ENCODE measurements around the gene HNF1B.

HNF1B gene

GRCh38 chr17:37678036-37678435 is 66.8 kb downstream of the HNF1B start:
- Histone ChIP-seq H3K4me1 (ENCODE audit: insufficient read depth, low read length) (no peaks in the 10 kb centered on the region), H3K9ac (ENCODE audit: low read length) (no peak overlapping the region), H3K27ac (ENCODE audit: low read depth, low read length) (no peak overlapping the region)

GRCh38 chr17:37677021-37677420 is 67.8 kb downstream of the HNF1B start:
- H3K27ac ChIP-seq (ENCODE audit: low read depth, low read length): no peak overlapping the region
- no peak overlapping the region for H3K9ac ChIP-seq (ENCODE audit: low read length)
- H3K9me3 ChIP-seq (ENCODE audit: low read length): no peaks in the 10 kb centered on the region
- no peaks in the 10 kb centered on the region for H3K36me3 ChIP-seq (ENCODE audit: insufficient read depth, low read length)
- no peaks in the 10 kb centered on the region for H3K27me3 ChIP-seq (ENCODE audit: control insufficient read depth in 1 of 2, insufficient read depth in 2 of 2, low read length in 2 of 2)
- H3K4me1 ChIP-seq (ENCODE audit: insufficient read depth, low read length): no peaks in the 10 kb centered on the region
- H3K4me3 ChIP-seq (ENCODE audit: low read depth in 1 of 2, low read length in 2 of 2): no peak overlapping the region

More at GRCh38 chr17:37678036-37678435, 66.8 kb downstream of the HNF1B start:
- no peak overlapping the region for H3K4me3 ChIP-seq (ENCODE audit: low read depth in 1 of 2, low read length in 2 of 2)
- no peaks in the 10 kb centered on the region for H3K9me3 ChIP-seq (ENCODE audit: low read length)
- no peaks in the 10 kb centered on the region for H3K36me3 ChIP-seq (ENCODE audit: insufficient read depth, low read length)
- no peaks in the 10 kb centered on the region for H3K27me3 ChIP-seq (ENCODE audit: control insufficient read depth in 1 of 2, insufficient read depth in 2 of 2, low read length in 2 of 2)

- H3K4me3 ChIP-seq (ENCODE audit: low read depth in 1 of 2, low read length in 2 of 2): no peak overlapping the region
Observed at GRCh38 chr17:37676115-37676925, 68.5 kb downstream of the HNF1B start.

GRCh38 chr17:37674511-37674910 is 70.3 kb downstream of the HNF1B start:
- H3K4me1 ChIP-seq (ENCODE audit: insufficient read depth, low read length): no peaks in the 10 kb centered on the region
- no peaks in the 10 kb centered on the region for H3K9me3 ChIP-seq (ENCODE audit: low read length)
- H3K9ac ChIP-seq (ENCODE audit: low read length): no peak overlapping the region
- no peak overlapping the region for H3K27ac ChIP-seq (ENCODE audit: low read depth, low read length)
- H3K36me3 ChIP-seq (ENCODE audit: insufficient read depth, low read length): no peaks in the 10 kb centered on the region
- H3K27me3 ChIP-seq (ENCODE audit: control insufficient read depth in 1 of 2, insufficient read depth in 2 of 2, low read length in 2 of 2): no peaks in the 10 kb centered on the region
- no peak overlapping the region for H3K4me3 ChIP-seq (ENCODE audit: low read depth in 1 of 2, low read length in 2 of 2)

More at GRCh38 chr17:37676115-37676925, 68.5 kb downstream of the HNF1B start:
- H3K4me1 ChIP-seq (ENCODE audit: insufficient read depth, low read length): no peaks in the 10 kb centered on the region
- no peaks in the 10 kb centered on the region for H3K9me3 ChIP-seq (ENCODE audit: low read length)
- H3K9ac ChIP-seq (ENCODE audit: low read length): no peak overlapping the region
- H3K27me3 ChIP-seq (ENCODE audit: control insufficient read depth in 1 of 2, insufficient read depth in 2 of 2, low read length in 2 of 2): no peaks in the 10 kb centered on the region
- no peak overlapping the region for H3K27ac ChIP-seq (ENCODE audit: low read depth, low read length)
- H3K36me3 ChIP-seq (ENCODE audit: insufficient read depth, low read length): no peaks in the 10 kb centered on the region

GRCh38 chr17:37673386-37673785 is 71.5 kb downstream of the HNF1B start:
- no peaks in the 10 kb centered on the region for H3K36me3 ChIP-seq (ENCODE audit: insufficient read depth, low read length)
- H3K9me3 ChIP-seq (ENCODE audit: low read length): no peaks in the 10 kb centered on the region
- H3K27ac ChIP-seq (ENCODE audit: low read depth, low read length): no peak overlapping the region
- no peak overlapping the region for H3K4me3 ChIP-seq (ENCODE audit: low read depth in 1 of 2, low read length in 2 of 2)
- H3K9ac ChIP-seq (ENCODE audit: low read length): no peak overlapping the region
- no peaks in the 10 kb centered on the region for H3K4me1 ChIP-seq (ENCODE audit: insufficient read depth, low read length)
- no peaks in the 10 kb centered on the region for H3K27me3 ChIP-seq (ENCODE audit: control insufficient read depth in 1 of 2, insufficient read depth in 2 of 2, low read length in 2 of 2)

- no peaks in the 10 kb centered on the region for H3K4me1 ChIP-seq (ENCODE audit: insufficient read depth, low read length)
- no peak overlapping the region for H3K4me3 ChIP-seq (ENCODE audit: low read depth in 1 of 2, low read length in 2 of 2)
- H3K9me3 ChIP-seq (ENCODE audit: low read length): no peaks in the 10 kb centered on the region
- H3K9ac ChIP-seq (ENCODE audit: low read length): no peak overlapping the region
- no peak overlapping the region for H3K27ac ChIP-seq (ENCODE audit: low read depth, low read length)
- no peaks in the 10 kb centered on the region for H3K27me3 ChIP-seq (ENCODE audit: control insufficient read depth in 1 of 2, insufficient read depth in 2 of 2, low read length in 2 of 2)
- H3K36me3 ChIP-seq (ENCODE audit: insufficient read depth, low read length): no peaks in the 10 kb centered on the region
Observed at GRCh38 chr17:37672548-37673078, 72.2 kb downstream of the HNF1B start.

GRCh38 chr17:37671824-37672547 is 72.9 kb downstream of the HNF1B start:
- Histone ChIP-seq H3K9me3 (ENCODE audit: low read length) (no peaks in the 10 kb centered on the region), H3K27me3 (ENCODE audit: control insufficient read depth in 1 of 2, insufficient read depth in 2 of 2, low read length in 2 of 2) (no peaks in the 10 kb centered on the region), H3K27ac (ENCODE audit: low read depth, low read length) (no peak overlapping the region), H3K4me3 (ENCODE audit: low read depth in 1 of 2, low read length in 2 of 2) (no peak overlapping the region), H3K9ac (ENCODE audit: low read length) (no peak overlapping the region), H3K36me3 (ENCODE audit: insufficient read depth, low read length) (no peaks in the 10 kb centered on the region), H3K4me1 (ENCODE audit: insufficient read depth, low read length) (no peaks in the 10 kb centered on the region)

- no peaks in the 10 kb centered on the region for H3K27me3 ChIP-seq (ENCODE audit: control insufficient read depth in 1 of 2, insufficient read depth in 2 of 2, low read length in 2 of 2)
- H3K9ac ChIP-seq (ENCODE audit: low read length): no peak overlapping the region
- H3K9me3 ChIP-seq (ENCODE audit: low read length): no peaks in the 10 kb centered on the region
- no peaks in the 10 kb centered on the region for H3K4me1 ChIP-seq (ENCODE audit: insufficient read depth, low read length)
- no peak overlapping the region for H3K4me3 ChIP-seq (ENCODE audit: low read depth in 1 of 2, low read length in 2 of 2)
- H3K36me3 ChIP-seq (ENCODE audit: insufficient read depth, low read length): no peaks in the 10 kb centered on the region
- H3K27ac ChIP-seq (ENCODE audit: low read depth, low read length): no peak overlapping the region
Observed at GRCh38 chr17:37671028-37671823, 73.6 kb downstream of the HNF1B start.

- Histone ChIP-seq H3K9ac (ENCODE audit: low read length) (no peak overlapping the region), H3K4me3 (ENCODE audit: low read depth in 1 of 2, low read length in 2 of 2) (no peak overlapping the region), H3K9me3 (ENCODE audit: low read length) (no peaks in the 10 kb centered on the region), H3K36me3 (ENCODE audit: insufficient read depth, low read length) (no peaks in the 10 kb centered on the region), H3K4me1 (ENCODE audit: insufficient read depth, low read length) (no peaks in the 10 kb centered on the region), H3K27me3 (ENCODE audit: control insufficient read depth in 1 of 2, insufficient read depth in 2 of 2, low read length in 2 of 2) (no peaks in the 10 kb centered on the region), H3K27ac (ENCODE audit: low read depth, low read length) (no peak overlapping the region)
Observed at GRCh38 chr17:37667039-37667438, 77.8 kb downstream of the HNF1B start.

GRCh38 chr17:37664214-37664613 is 80.6 kb downstream of the HNF1B start:
- Histone ChIP-seq H3K4me3 (ENCODE audit: low read depth in 1 of 2, low read length in 2 of 2) (no peak overlapping the region), H3K9me3 (ENCODE audit: low read length) (no peaks in the 10 kb centered on the region), H3K4me1 (ENCODE audit: insufficient read depth, low read length) (no peaks in the 10 kb centered on the region), H3K9ac (ENCODE audit: low read length) (no peak overlapping the region), H3K36me3 (ENCODE audit: insufficient read depth, low read length) (no peaks in the 10 kb centered on the region), H3K27ac (ENCODE audit: low read depth, low read length) (no peak overlapping the region), H3K27me3 (ENCODE audit: control insufficient read depth in 1 of 2, insufficient read depth in 2 of 2, low read length in 2 of 2) (no peaks in the 10 kb centered on the region)

- Histone ChIP-seq H3K9ac (ENCODE audit: low read length) (no peak overlapping the region), H3K27ac (ENCODE audit: low read depth, low read length) (no peak overlapping the region), H3K27me3 (ENCODE audit: control insufficient read depth in 1 of 2, insufficient read depth in 2 of 2, low read length in 2 of 2) (no peaks in the 10 kb centered on the region), H3K4me3 (ENCODE audit: low read depth in 1 of 2, low read length in 2 of 2) (no peak overlapping the region), H3K36me3 (ENCODE audit: insufficient read depth, low read length) (no peaks in the 10 kb centered on the region), H3K9me3 (ENCODE audit: low read length) (no peaks in the 10 kb centered on the region), H3K4me1 (ENCODE audit: insufficient read depth, low read length) (no peaks in the 10 kb centered on the region)
Observed at GRCh38 chr17:37662353-37662752, 82.5 kb downstream of the HNF1B start.

All from muscle layer of colon (tissue), 2 donors.